ENCODE measurements around the gene RNF175.

- TF ChIP-seq POLR2A (IDR thresholded peaks at IDR 0.05; ENCODE audit: low read depth, low read length) (no peak), TAF1 (IDR thresholded peaks at IDR 0.05; ENCODE audit: low read depth, low read length) (no peak), POLR2AphosphoS5 (IDR thresholded peaks at IDR 0.05; ENCODE audit: low read depth, low read length) (no peak)
Measured at GRCh38 chr4:153676486-153676885, 83.3 kb downstream of the RNF175 start.

Data from GM12891 (cell line).